ENCODE data around the gene ADISSP.

DNA sequence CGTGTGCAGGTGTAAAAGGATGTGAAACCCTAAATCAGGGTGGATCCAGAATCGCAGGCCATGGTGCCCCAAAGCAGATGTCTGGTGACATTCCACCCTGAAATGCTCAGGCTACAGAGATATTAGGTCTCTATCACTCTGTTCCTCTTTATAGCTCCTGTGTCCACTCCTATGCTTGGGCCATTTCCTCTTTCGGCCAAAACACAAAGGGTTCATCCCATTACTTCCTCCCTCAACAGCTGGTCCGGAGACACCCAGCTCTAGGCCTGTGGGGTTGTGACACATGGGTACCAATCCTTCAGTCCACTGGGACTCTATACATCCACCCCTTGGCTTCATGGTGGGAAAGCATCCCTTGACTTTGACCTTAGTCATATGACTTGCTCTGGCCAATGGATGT lies 53.5 kb downstream of the ADISSP start:
- TF ChIP-seq CTCF (IDR thresholded peaks at IDR 0.05 in 4 of 5, conservative IDR thresholded peaks at IDR 0.05 in 1 of 5) (no peak), POLR2A (IDR thresholded peaks at IDR 0.05) (no peak)
